ENCODE results near the gene TACC2.
A peak's percentile ranks its signal among the peaks of the same experiment; 100 is the strongest.

TACC2 gene

DNA sequence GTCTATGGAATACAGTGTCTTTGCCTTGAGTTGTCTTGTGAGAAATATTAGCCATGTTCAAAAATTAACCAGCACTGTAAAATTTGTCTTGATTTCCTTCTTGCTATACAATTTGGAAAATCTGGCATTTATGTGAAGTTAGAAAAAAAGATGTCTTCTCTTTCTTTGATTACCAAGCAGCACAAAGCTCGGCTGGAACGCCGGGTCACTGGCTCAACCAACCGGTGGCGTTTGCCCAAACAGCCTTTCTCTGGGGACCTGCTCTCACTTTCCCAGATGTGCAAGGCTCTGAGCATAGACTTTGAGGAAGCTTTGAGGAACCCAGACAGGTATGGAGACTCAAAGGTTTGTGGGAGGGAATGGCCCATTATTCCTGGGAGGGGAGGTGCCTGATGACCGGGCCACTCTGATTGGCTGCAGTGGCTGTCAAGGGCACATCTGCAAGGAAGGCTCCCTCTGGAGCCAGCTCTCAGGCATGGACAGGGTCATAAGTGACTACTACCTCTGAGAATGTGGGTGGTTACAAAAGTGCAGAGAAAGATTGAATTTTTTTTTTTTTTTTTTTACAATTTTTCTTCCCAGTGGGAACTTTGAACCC, 287.7 kb downstream of the TACC2 start:
- no peak for DNase-seq (ENCODE audit: low spot score)

DNA sequence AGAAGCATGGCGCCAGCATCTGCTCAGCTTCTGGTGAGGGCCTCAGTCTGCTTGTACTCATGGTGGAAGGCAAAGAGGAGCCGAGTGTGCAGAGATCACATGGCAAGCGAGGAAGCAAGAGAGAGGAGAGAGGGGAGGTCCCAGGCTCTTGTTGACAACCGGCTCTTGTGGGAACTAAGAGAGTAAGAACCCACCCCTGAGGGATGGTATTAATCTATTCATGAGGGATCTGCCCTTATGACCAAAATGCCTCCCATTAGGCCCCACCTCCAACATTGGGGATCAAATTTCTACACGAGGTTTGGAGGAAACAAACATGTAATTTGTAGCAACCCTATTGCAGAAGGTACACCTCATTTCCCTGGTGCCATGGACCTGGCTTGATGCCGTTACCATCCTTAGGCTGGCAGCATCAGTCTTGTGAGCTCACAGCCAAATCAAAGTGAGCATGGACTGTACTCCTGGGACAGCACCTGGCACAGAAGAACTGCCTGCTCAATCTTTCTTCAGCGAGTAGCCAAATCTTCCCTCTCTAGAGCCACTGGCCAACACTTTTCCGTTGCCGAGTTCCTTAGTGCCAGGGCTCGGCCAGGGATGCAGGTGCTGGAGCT, 288.7 kb downstream of the TACC2 start:
- no peak for DNase-seq (ENCODE audit: low spot score)

GRCh38 chr10:122279725-122280141, 290.8 kb downstream of the TACC2 start:
- DNase-seq (ENCODE audit: low spot score), result peak; percentile 71

- DNase-seq (ENCODE audit: low spot score), result no peak
Observed at GRCh38 chr10:122280156-122280555, 291.2 kb downstream of the TACC2 start.

DNA sequence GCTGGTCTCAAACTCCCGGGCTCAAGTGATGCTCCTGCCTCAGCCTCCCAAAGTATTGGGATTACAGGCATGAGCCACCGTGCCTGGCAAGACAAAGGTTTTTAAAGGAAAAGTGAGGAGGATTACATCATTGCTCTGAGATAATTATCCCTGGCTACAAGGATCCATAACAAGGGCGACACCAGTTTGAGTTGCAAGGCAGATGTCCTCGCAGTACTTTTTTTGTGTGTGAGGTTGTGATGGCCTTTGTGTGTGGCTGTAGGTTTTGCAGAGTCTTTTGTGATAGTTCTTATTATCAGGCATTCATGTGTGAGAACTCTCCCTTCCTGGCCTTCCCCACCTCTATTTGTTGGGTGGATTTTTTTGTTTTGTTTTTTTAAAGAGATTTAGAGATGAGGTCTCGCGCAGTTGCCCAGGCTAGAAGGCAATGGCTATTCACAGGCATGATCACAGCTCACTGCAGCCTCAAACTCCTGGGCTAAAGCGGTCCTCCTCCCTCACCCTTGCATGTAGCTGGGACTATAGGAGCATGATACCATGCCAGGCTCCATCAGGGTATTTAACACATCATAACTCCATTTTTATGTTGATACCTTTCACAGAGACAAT, 292.2 kb downstream of the TACC2 start:
- DNase-seq (ENCODE audit: low spot score), result no peak

GRCh38 chr10:122281751-122282150, 292.8 kb downstream of the TACC2 start:
- DNase-seq (ENCODE audit: low spot score), result no peak

DNA sequence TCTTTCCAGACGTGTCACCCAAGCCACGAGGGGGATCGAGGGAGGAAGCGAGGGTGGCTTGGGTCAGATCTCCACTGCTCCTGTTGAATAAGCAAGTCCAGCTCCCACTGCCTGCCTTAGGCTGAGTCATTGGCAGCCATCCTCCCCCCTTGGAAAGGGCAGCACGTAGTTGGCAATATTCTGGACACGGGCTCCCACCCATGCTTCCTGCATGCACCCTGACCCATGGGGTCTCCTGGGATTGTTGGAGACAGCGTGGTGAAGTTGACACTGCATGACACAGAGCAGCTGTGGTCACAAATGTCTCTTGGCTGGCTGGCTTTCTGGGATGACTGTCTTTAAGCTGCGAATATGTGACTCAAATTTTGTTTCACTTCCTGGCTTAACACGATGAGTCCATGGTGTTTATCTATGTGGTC, 293.3 kb downstream of the TACC2 start:
- DNase-seq (ENCODE audit: low spot score), result no peak

DNA sequence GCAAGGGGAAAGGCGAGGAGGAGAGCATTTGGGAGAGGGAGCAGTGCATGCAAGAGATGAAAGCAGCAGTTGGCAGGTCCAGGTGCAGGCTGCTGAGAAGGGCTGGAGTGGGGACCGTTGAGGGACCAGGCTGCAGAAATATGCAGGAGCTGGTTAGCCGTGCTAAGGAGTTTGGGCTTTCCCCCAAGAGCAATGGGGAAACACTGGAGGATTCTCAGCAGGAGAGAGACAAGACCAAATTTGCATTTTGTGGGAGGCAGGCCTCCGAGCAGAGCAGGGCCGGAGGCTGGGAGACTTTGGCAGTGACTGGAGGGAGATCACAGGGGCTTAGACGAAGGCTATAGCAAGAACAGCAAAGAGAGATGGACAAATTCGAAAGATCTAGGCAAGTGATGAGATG, 293.9 kb downstream of the TACC2 start:
- no peak for DNase-seq (ENCODE audit: low spot score)

- no peak for DNase-seq (ENCODE audit: low spot score)
Observed at GRCh38 chr10:122285506-122286444, 296.8 kb downstream of the TACC2 start.

GRCh38 chr10:122286867-122287266, 297.9 kb downstream of the TACC2 start:
- DNase-seq (ENCODE audit: low spot score), result peak; percentile 67

GRCh38 chr10:122287570-122287969, 298.6 kb downstream of the TACC2 start:
- DNase-seq (ENCODE audit: low spot score), result no peak

GRCh38 chr10:122288262-122288661, 299.3 kb downstream of the TACC2 start:
- DNase-seq (ENCODE audit: low spot score), result no peak

DNA sequence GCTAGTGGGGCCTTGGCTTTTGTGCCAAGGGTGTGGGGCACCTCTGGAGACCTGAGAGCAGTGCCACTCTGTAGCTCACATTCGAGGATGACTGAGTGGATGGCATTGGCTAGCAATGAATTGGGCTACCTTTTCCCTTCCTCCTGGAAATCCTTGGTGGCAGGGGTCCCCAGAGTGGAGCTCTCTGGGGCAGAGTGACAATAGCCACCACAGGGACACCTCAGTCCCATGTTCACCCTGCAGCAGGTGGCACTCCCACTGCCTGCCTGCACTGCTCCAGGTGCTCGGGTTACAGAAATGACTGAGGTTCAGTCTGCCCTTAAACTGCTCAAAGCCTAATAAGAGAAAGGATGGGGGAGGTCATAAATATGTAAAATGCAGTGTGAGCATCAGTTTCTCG, 300.0 kb downstream of the TACC2 start:
- no peak for DNase-seq (ENCODE audit: low spot score)

DNA sequence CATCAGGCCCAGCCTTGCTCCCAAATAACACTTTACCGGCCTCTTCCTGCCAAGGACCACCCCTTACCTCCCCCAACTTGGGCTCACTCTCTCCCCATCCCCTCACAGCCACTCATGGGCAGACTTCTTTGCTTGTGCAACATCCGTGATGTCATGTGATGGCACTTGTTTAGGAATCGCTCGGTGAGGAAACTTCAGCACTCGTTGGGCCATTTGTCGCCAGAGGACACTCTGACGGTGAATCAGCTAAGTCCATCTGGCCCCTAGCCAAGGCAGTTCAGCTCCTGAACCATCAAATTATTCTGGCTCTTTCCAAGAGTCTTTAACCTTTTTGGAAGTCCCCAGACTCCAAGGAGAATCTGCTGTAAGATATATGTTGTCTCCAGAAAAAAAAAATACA, 301.4 kb downstream of the TACC2 start:
- DNase-seq (ENCODE audit: low spot score), result no peak

DNA sequence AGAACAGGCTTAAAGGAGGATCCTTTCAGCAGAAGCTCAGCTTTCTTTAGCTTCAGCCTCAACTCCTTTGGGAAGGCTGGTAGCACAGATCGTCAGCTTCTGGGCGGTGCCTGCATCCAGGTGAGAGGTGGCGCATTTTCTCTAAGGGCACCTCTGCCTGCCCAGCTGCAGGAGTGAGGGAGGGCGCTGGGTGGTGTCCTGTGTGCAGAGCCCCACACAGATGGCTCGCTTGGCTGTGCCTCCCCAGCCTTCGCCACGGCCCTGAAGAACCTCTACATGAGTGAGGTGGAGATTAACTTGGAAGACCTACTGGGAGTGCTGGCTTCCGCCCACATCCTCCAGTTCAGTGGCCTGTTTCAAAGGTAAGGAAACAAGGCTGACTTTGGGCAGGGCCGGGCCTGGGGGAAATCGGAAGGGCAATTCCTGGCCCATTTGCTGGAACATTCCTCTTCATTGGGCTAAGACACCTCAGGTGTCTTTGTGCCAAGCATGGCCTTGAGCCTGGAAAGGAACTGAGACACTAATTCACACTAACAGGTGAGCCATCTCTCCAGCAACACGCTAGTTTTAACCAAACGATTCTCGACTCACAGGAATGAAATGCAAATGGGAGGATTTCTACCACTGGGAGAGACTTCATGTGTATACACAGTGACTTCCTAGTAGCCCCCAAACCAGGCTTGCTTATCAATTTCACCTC, 302.0 kb downstream of the TACC2 start:
- no peak for DNase-seq (ENCODE audit: low spot score)

GRCh38 chr10:122291739-122292138, 302.8 kb downstream of the TACC2 start:
- no peak for DNase-seq (ENCODE audit: low spot score)

- DNase-seq (ENCODE audit: low spot score), result no peak
Observed at GRCh38 chr10:122292376-122292775, 303.4 kb downstream of the TACC2 start.

- no peak for DNase-seq (ENCODE audit: low spot score)
Observed at GRCh38 chr10:122293156-122293960, 304.4 kb downstream of the TACC2 start.

- no peak for DNase-seq (ENCODE audit: low spot score)
Observed at GRCh38 chr10:122293961-122294380, 305.0 kb downstream of the TACC2 start.

- no peak for DNase-seq (ENCODE audit: low spot score)
Observed at GRCh38 chr10:122294511-122295450, 305.8 kb downstream of the TACC2 start.
